ENCODE data around the gene N4BP2L2.

DNA sequence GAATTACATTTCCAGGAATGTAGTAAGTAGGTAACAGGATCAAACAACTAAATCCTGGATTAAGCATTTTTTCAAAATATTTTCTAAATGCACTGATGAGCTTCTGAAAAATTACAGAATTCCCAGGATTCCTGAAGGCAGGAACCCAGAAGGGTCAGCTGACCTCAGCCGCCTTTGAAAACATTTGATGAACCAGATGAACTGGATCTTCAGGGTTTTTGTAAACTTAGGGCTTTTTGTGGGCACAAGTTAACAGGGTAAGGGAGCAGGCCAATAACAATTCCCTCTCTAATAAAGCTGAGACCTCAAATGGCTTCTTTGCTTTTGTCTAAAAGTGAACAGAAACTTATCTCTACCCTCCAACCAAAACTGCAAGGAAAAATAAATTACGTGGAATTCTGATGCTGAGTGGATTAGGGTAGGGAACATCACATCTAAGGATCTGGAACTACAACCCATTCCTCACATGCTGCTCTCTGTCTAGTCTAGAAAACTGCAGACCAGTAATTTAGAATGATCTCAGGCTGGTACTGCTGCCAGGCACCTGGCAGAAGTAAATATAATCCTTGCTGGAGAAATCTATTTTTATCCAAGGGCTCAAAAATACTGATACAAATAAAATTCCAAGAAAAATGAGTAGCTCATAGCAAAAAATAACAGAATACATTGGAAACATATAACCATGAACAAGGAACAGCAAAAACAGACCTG is 62.4 kb downstream of the N4BP2L2 start:
- TF ChIP-seq POLR2AphosphoS5 (IDR thresholded peaks at IDR 0.05; ENCODE audit: low read depth, low read length), result no peak
- TF ChIP-seq POLR2A (IDR thresholded peaks at IDR 0.05; ENCODE audit: low read depth, low read length), result no peak
